GM10248 (cell line): ENCODE measurements around the gene KLHL3.

Experiments
- CTCF ChIA-PET: fragments of 300-600 bp; sonication (Branson Sonifier 250); formaldehyde crosslinking; extraction: SDS; loops from one replicate; lab custom pipeline; 2021; ENCODE audit warnings: antibody characterized with exemption; lab: Yijun Ruan, JAX
- POLR2A ChIA-PET: fragments of 350-650 bp; sonication (Branson Sonifier 250); formaldehyde crosslinking; extraction: SDS; loops from one replicate; lab custom pipeline; 2020; ENCODE audit warnings: antibody characterized with exemption; lab: Yijun Ruan, JAX
- DNase-seq: peaks from one replicate; pipeline ENCODE4 v3.0.0; 2012; ENCODE audit errors: extremely low spot score
- CTCF ChIP-seq: IDR thresholded peaks from 2 replicates; pipeline ENCODE4 v1.5.1; 2012; ENCODE audit warnings: mild to moderate bottlenecking, low read depth; ENCODE audit errors: extremely low read depth, missing control alignments, control extremely low read depth

The KLHL3 gene

GRCh38 chr5:137689306-137689705 lies 46.6 kb downstream of the KLHL3 start:
- TF ChIP-seq CTCF: no peak
- DNase-seq: no peak
- POLR2A ChIA-PET: no interaction called here
- CTCF ChIA-PET: interaction anchor here (1.1 kb wide), 1 partner anchor 23 kb away, joined by 5 read pairs; no protein-coding TSS in a partner anchor

GRCh38 chr5:137688210-137688840 lies 47.6 kb downstream of the KLHL3 start:
- no peak for DNase-seq
- ChIA-PET CTCF (interaction anchor here (0.6 to 1.1 kb wide), 2 partner anchors 22 to 48 kb away, joined by 3 to 5 read pairs; no protein-coding TSS in a partner anchor), POLR2A (no interaction called here)
- TF ChIP-seq CTCF: no peak

GRCh38 chr5:137684761-137685160 lies 51.1 kb downstream of the KLHL3 start:
- ChIA-PET CTCF (interaction anchor here (0.8 to 4.6 kb wide), 5 partner anchors 9 to 94 kb away, joined by 3 to 25 read pairs (median 8); no protein-coding TSS in a partner anchor), POLR2A (no interaction called here)
- DNase-seq: no peak
- no peak for TF ChIP-seq CTCF

- no peak for DNase-seq
- ChIA-PET POLR2A (no interaction called here), CTCF (interaction anchor here (1.0 to 2.5 kb wide), 2 partner anchors 9 to 62 kb away, joined by 3 to 6 read pairs; no protein-coding TSS in a partner anchor)
These were observed 54.7 kb downstream of the KLHL3 start for GRCh38 chr5:137681191-137681590.

GRCh38 chr5:137679910-137680309 lies 56.0 kb downstream of the KLHL3 start:
- ChIA-PET CTCF (interaction anchor here (0.7 to 2.4 kb wide), 5 partner anchors 10 to 33 kb away, joined by 3 to 11 read pairs (median 5); no protein-coding TSS in a partner anchor), POLR2A (no interaction called here)
- DNase-seq: no peak
- TF ChIP-seq CTCF: no peak

More at GRCh38 chr5:137681191-137681590, 54.7 kb downstream of the KLHL3 start:
- TF ChIP-seq CTCF: no peak

GRCh38 chr5:137679195-137679594 lies 56.7 kb downstream of the KLHL3 start:
- ChIA-PET POLR2A (no interaction called here), CTCF (interaction anchor here (0.7 to 2.4 kb wide), 6 partner anchors 10 to 34 kb away, joined by 3 to 11 read pairs (median 4); no protein-coding TSS in a partner anchor)
- TF ChIP-seq CTCF: no peak

More at GRCh38 chr5:137679195-137679594, 56.7 kb downstream of the KLHL3 start:
- DNase-seq: no peak
